SK-N-SH (cell line): ENCODE results near the gene MBNL1. TPM values are rescaled to one million over a fixed set of nuclear protein-coding genes. Genes with fewer than 3 reads are reported as not detected.

Source experiments
- CTCF ChIA-PET: fragments of 300-600, 350-600 bp; formaldehyde crosslinking; extraction: SDS; loops from one replicate; lab custom pipeline; 2021; lab: Yijun Ruan, JAX
- POLR2A ChIA-PET: fragments of 350-600 bp; sonication (Branson Sonifier 250); formaldehyde crosslinking; extraction: SDS; loops from one replicate; lab custom pipeline; 2020; ENCODE audit warnings: antibody characterized with exemption, inconsistent platforms; lab: Yijun Ruan, JAX
- DNase-seq: peaks from one replicate; pipeline ENCODE4 v3.0.0; 2012
- H2AFZ ChIP-seq: fragments of 200-600 bp; sonication (generic); 2 replicates; pipeline ENCODE4 v1.8.1; 2016; ENCODE audit warnings: antibody characterized with exemption, mild to moderate bottlenecking, low read depth
- H3F3A ChIP-seq: fragments of 200-600 bp; sonication (generic); replicated peaks from 2 replicates; pipeline ENCODE3; 2016; ENCODE audit warnings: antibody characterized with exemption, mild to moderate bottlenecking; ENCODE audit not compliant: insufficient read depth
- H3K27ac ChIP-seq, 2 experiments: fragments of 200-500 bp in 1 of 2; fragments of 200-600 bp in 1 of 2; sonication (Bioruptor generic) in 1 of 2; sonication (generic), shearing (Covaris generic) in 1 of 2; 2 replicates each; pipeline versions ENCODE4 v1.5.1 to v1.6.1; 2014 to 2016; ENCODE audit warnings: low read depth in 2 of 2, inconsistent platforms in 1 of 2, low read length in 1 of 2, mild to moderate bottlenecking in 1 of 2, mixed read lengths in 1 of 2
- H3K27me3 ChIP-seq: fragments of 200-600 bp; sonication (generic), shearing (Covaris generic); 2 replicates; pipeline ENCODE4 v1.6.1; 2016; ENCODE audit warnings: mixed run types; ENCODE audit not compliant: insufficient read depth
- H3K36me3 ChIP-seq, 2 experiments: fragments of 200-500 bp in 1 of 2; fragments of 200-600 bp in 1 of 2; sonication (Bioruptor generic) in 1 of 2; sonication (generic) in 1 of 2; replicated peaks in 1 of 2; 2 replicates each; pipeline versions ENCODE3 to v1.5.1; 2014 to 2016; ENCODE audit warnings: low read length in 1 of 2, mild to moderate bottlenecking in 1 of 2; ENCODE audit not compliant: insufficient read depth in 2 of 2, control insufficient read depth in 1 of 2
- H3K4me1 ChIP-seq, 2 experiments: fragments of 200-500 bp in 1 of 2; fragments of 200-600 bp in 1 of 2; sonication (Bioruptor generic) in 1 of 2; sonication (generic), shearing (Covaris generic) in 1 of 2; 2 replicates each; pipeline versions ENCODE4 v1.5.1 to v1.6.1; 2014 to 2016; ENCODE audit warnings: low read depth in 1 of 2, low read length in 1 of 2, mixed run types in 1 of 2; ENCODE audit not compliant: insufficient read depth in 2 of 2, control insufficient read depth in 1 of 2
- H3K4me2 ChIP-seq: fragments of 200-600 bp; sonication (generic), shearing (Covaris generic); 2 replicates; pipeline ENCODE4 v1.6.1; 2017; ENCODE audit warnings: mixed run types
- H3K4me3 ChIP-seq, 2 experiments: fragments of 200-500 bp in 1 of 2; fragments of 200-600 bp in 1 of 2; sonication (Bioruptor generic) in 1 of 2; sonication (generic), shearing (Covaris generic) in 1 of 2; 2 replicates each; pipeline versions ENCODE4 v1.5.1 to v1.8.1; 2014 to 2016; ENCODE audit warnings: low read depth in 2 of 2, inconsistent platforms in 1 of 2, low read length in 1 of 2, mild to moderate bottlenecking in 1 of 2, mixed read lengths in 1 of 2, moderate library complexity in 1 of 2
- H3K79me2 ChIP-seq: fragments of 200-600 bp; sonication (generic); 2 replicates; pipeline ENCODE4 v1.8.1; 2017; ENCODE audit warnings: mild to moderate bottlenecking; ENCODE audit not compliant: insufficient read depth
- H3K9ac ChIP-seq: fragments of 200-600 bp; sonication (generic); 2 replicates; pipeline ENCODE4 v1.6.1; 2017; ENCODE audit warnings: mixed run types
- H3K9me2 ChIP-seq: fragments of 200-600 bp; sonication (generic); 2 replicates; pipeline ENCODE4 v1.6.1; 2017; ENCODE audit warnings: mixed run types
- H3K9me3 ChIP-seq: fragments of 200-600 bp; sonication (generic); 2 replicates; pipeline ENCODE4 v1.6.1; 2017; ENCODE audit warnings: mixed run types, mild to moderate bottlenecking, moderate library complexity
- H4K20me1 ChIP-seq: fragments of 200-600 bp; sonication (generic); 2 replicates; pipeline ENCODE4 v1.6.1; 2017; ENCODE audit warnings: mild to moderate bottlenecking, mixed run types; ENCODE audit not compliant: insufficient read depth
- CHD2 ChIP-seq: fragments of 150-350 bp; IDR thresholded peaks from 2 replicates; pipeline ENCODE4 v1.6.1; 2018; ENCODE audit warnings: low read length; ENCODE audit not compliant: partially characterized antibody
- EZH2phosphoT487 ChIP-seq: fragments of 200-600 bp; sonication (generic); IDR thresholded peaks from 2 replicates; pipeline ENCODE4 v1.6.1; 2017; ENCODE audit warnings: low read depth, mixed run types, mild to moderate bottlenecking, antibody characterized with exemption, moderate library complexity, borderline replicate concordance
- FOSL2 ChIP-seq: IDR thresholded peaks from 2 replicates; pipeline ENCODE4 v1.4.0; 2012; ENCODE audit warnings: low read depth, mild to moderate bottlenecking, moderate library complexity, borderline replicate concordance
- GABPA ChIP-seq: IDR thresholded peaks from 2 replicates; pipeline ENCODE4 v1.4.0; 2012; ENCODE audit warnings: low read depth, mild to moderate bottlenecking
- JUND ChIP-seq: IDR thresholded peaks from 2 replicates; pipeline ENCODE4 v1.4.0; 2012
- MEF2A ChIP-seq: IDR thresholded peaks from 2 replicates; pipeline ENCODE4 v1.4.0; 2012; ENCODE audit warnings: low read depth, borderline replicate concordance
- MXI1 ChIP-seq: IDR thresholded peaks from 2 replicates; pipeline ENCODE4 v1.6.1; 2012; ENCODE audit warnings: mild to moderate bottlenecking, low read depth, low read length, improper control_type of control experiment
- POLR2AphosphoS5 ChIP-seq: IDR thresholded peaks from 2 replicates; pipeline ENCODE4 v1.6.1; 2012; ENCODE audit warnings: low read depth, low read length
- RAD21 ChIP-seq: IDR thresholded peaks from 2 replicates; pipeline ENCODE4 v1.6.1; 2012; ENCODE audit warnings: mild to moderate bottlenecking, low read length
- RCOR1 ChIP-seq: fragments of 150-350 bp; IDR thresholded peaks from 2 replicates; pipeline ENCODE4 v1.6.1; 2017; ENCODE audit warnings: antibody characterized with exemption, low read length
- REST ChIP-seq: IDR thresholded peaks from 2 replicates; pipeline ENCODE4 v1.6.1; 2012; ENCODE audit warnings: mild to moderate bottlenecking, low read depth, low read length, moderate library complexity
- RFX5 ChIP-seq: IDR thresholded peaks from 2 replicates; pipeline ENCODE4 v1.6.1; 2012; ENCODE audit warnings: mild to moderate bottlenecking, improper control_type of control experiment, low read length
- SMC3 ChIP-seq: IDR thresholded peaks from 2 replicates; pipeline ENCODE4 v1.6.1; 2012; ENCODE audit warnings: low read depth, low read length, improper control_type of control experiment
- TCF12 ChIP-seq: IDR thresholded peaks from 2 replicates; pipeline ENCODE4 v1.4.0; 2012
- TEAD4 ChIP-seq: IDR thresholded peaks from 2 replicates; pipeline ENCODE4 v1.4.0; 2012; ENCODE audit warnings: mild to moderate bottlenecking, borderline replicate concordance; ENCODE audit not compliant: insufficient read depth
- USF1 ChIP-seq: IDR thresholded peaks from 2 replicates; pipeline ENCODE4 v1.4.0; 2012; ENCODE audit warnings: low read depth, borderline replicate concordance
- USF2 ChIP-seq: fragments of 150-350 bp; IDR thresholded peaks from 2 replicates; pipeline ENCODE4 v1.6.1; 2017; ENCODE audit warnings: antibody characterized with exemption, low read length, low read depth, borderline replicate concordance
- YY1 ChIP-seq: IDR thresholded peaks from 2 replicates; pipeline ENCODE4 v1.4.0; 2012; ENCODE audit warnings: low read depth, mild to moderate bottlenecking
- WGBS: methylation state at CpG from one replicate; pipeline ENCODE4 v1.1.6; 2017; ENCODE audit warnings: low lambda C conversion rate; 5-methylcytosine and 5-hydroxymethylcytosine counted together
- polyA plus RNA-seq, 3 experiments: library from polyadenylated mRNA; depleted of rRNA; stranded (reverse); fragments of >200 nt; gene quantifications; 2 replicates each; pipeline ENCODE4 v1.2.3, GENCODE V29; 2012

The MBNL1 gene
- polyA plus RNA-seq, 1 of the 3 experiments (the other 2 are of a cell fraction): 44.3 TPM

GRCh38 chr3:152380043-152380442 is 111.3 kb downstream of the MBNL1 start (continued):
- TF ChIP-seq USF2: no peak

GRCh38 chr3:152381881-152382295 is 113.2 kb downstream of the MBNL1 start:
- CTCF ChIA-PET: interaction anchor here (1.4 to 1.6 kb wide), 2 partner anchors 20 to 35 kb away, joined by 3 read pairs; no protein-coding TSS in a partner anchor
- Histone ChIP-seq H3K4me3 (no peak overlapping the region), H2AFZ (no peak overlapping the region), H3K9ac (no peak overlapping the region), H3K27me3 (no peaks in the 10 kb centered on the region), H3K9me2 (no peaks in the 10 kb centered on the region), H3K9me3 (no peaks in the 10 kb centered on the region), H3F3A (peaks cover 29% of the 10 kb centered on the region), H3K4me1 (peaks cover 5 to 59% of the 10 kb centered on the region in 2 experiments; a peak in 2 of 4 replicates), H3K36me3 (peaks cover 4 to 11% of the 10 kb centered on the region in 2 experiments), H3K79me2 (peaks cover 100% of the 10 kb centered on the region), H4K20me1 (peaks cover 49% of the 10 kb centered on the region), H3K27ac (no peak overlapping the region), H3K4me2 (peak overlapping the region; percentile 58)
- WGBS: 82% methylated on average over 2 of the region's 2 CpGs
- DNase-seq: no peak
- no peak for TF ChIP-seq MEF2A
- no peak for TF ChIP-seq USF1
- TF ChIP-seq RAD21: no peak
- TF ChIP-seq YY1: no peak
- no peak for TF ChIP-seq USF2
- TF ChIP-seq EZH2phosphoT487: no peak
- TF ChIP-seq RCOR1: no peak
- no peak for TF ChIP-seq JUND
- no peak for TF ChIP-seq MXI1
- no peak for TF ChIP-seq SMC3
- TF ChIP-seq POLR2AphosphoS5: no peak
- TF ChIP-seq CHD2: no peak
- TF ChIP-seq FOSL2: no peak
- TF ChIP-seq REST: no peak
- no peak for TF ChIP-seq GABPA
- no peak for TF ChIP-seq TCF12
- no peak for TF ChIP-seq RFX5
- no peak for TF ChIP-seq TEAD4
- POLR2A ChIA-PET: no interaction called here
